ENCODE measurements around the gene TMPRSS7. TPM values are rescaled to one million over a fixed set of nuclear protein-coding genes. Genes with fewer than 3 reads are reported as not detected.

Gene TMPRSS7
- total and polyA plus RNA-seq, 7 donors = not detected

- Histone ChIP-seq H3K9me3 (no peaks in the 10 kb centered on the region), H3K27ac (no peak overlapping the region), H3K36me3 (ENCODE audit: insufficient read depth in 1 of 2, low read depth in 1 of 2) (no peaks in the 10 kb centered on the region), H3K4me1 (no peaks in the 10 kb centered on the region), H3K27me3 (ENCODE audit: insufficient read depth in 3 of 3, low read length in 2 of 3) (no peaks in the 10 kb centered on the region), H3K4me3 (no peak overlapping the region)
- intact Hi-C loops (cut with DNase I) = no loop called here
- DNase-seq (no peak), ATAC-seq (no peak)
- TF ChIP-seq CTCF (IDR thresholded peaks at IDR 0.05) = no peak
Measured at GRCh38 chr3:112017091-112017490, 17.4 kb upstream of the TMPRSS7 start.

GRCh38 chr3:112018712-112019111, 15.8 kb upstream of the TMPRSS7 start:
- ATAC-seq (no peak), DNase-seq (no peak)
- no peaks in the 10 kb centered on the region for H3K36me3 ChIP-seq (ENCODE audit: insufficient read depth in 1 of 2, low read depth in 1 of 2)
- H3K27ac ChIP-seq = no peak overlapping the region
- H3K4me1 ChIP-seq = no peaks in the 10 kb centered on the region
- no peak overlapping the region for H3K4me3 ChIP-seq
- no peak for TF ChIP-seq CTCF (IDR thresholded peaks at IDR 0.05)
- no peaks in the 10 kb centered on the region for H3K27me3 ChIP-seq (ENCODE audit: insufficient read depth in 3 of 3, low read length in 2 of 3)
- intact Hi-C loops (cut with DNase I) = no loop called here
- H3K9me3 ChIP-seq = no peaks in the 10 kb centered on the region
- 95 to 99% (median 97%) methylated on average over 4 of the region's 4 CpGs for WGBS, 3 donors

- Histone ChIP-seq H3K27ac (no peak overlapping the region), H3K9me3 (no peaks in the 10 kb centered on the region), H3K4me3 (no peak overlapping the region), H3K27me3 (ENCODE audit: insufficient read depth in 3 of 3, low read length in 2 of 3) (no peaks in the 10 kb centered on the region), H3K36me3 (ENCODE audit: insufficient read depth in 1 of 2, low read depth in 1 of 2) (no peaks in the 10 kb centered on the region), H3K4me1 (no peaks in the 10 kb centered on the region)
- DNase-seq = no peak
- WGBS, 3 donors = 69 to 82% (median 76%) methylated on average over 1 of the region's 1 CpG
- ATAC-seq = no peak
- intact Hi-C loops (cut with DNase I) = no loop called here
- no peak for TF ChIP-seq CTCF (IDR thresholded peaks at IDR 0.05)
Measured at GRCh38 chr3:112019716-112020115, 14.8 kb upstream of the TMPRSS7 start.

GRCh38 chr3:112020674-112021085, 13.9 kb upstream of the TMPRSS7 start:
- intact Hi-C loops (cut with DNase I) = no loop called here
- DNase-seq (no peak), ATAC-seq (no peak)
- no peaks in the 10 kb centered on the region for H3K36me3 ChIP-seq (ENCODE audit: insufficient read depth in 1 of 2, low read depth in 1 of 2)
- H3K4me3 ChIP-seq = no peak overlapping the region
- H3K4me1 ChIP-seq = no peaks in the 10 kb centered on the region
- TF ChIP-seq CTCF (IDR thresholded peaks at IDR 0.05) = no peak
- H3K27ac ChIP-seq = no peak overlapping the region
- no peaks in the 10 kb centered on the region for H3K27me3 ChIP-seq (ENCODE audit: insufficient read depth in 3 of 3, low read length in 2 of 3)
- no peaks in the 10 kb centered on the region for H3K9me3 ChIP-seq
- 87 to 97% (median 94%) methylated on average over 1 of the region's 1 CpG for WGBS, 3 donors

GRCh38 chr3:112027142-112027541, 7.4 kb upstream of the TMPRSS7 start:
- Histone ChIP-seq H3K9me3 (no peaks in the 10 kb centered on the region), H3K4me3 (no peak overlapping the region), H3K4me1 (no peaks in the 10 kb centered on the region), H3K27ac (no peak overlapping the region), H3K36me3 (ENCODE audit: insufficient read depth in 1 of 2, low read depth in 1 of 2) (no peaks in the 10 kb centered on the region), H3K27me3 (ENCODE audit: insufficient read depth in 3 of 3, low read length in 2 of 3) (no peaks in the 10 kb centered on the region)
- ATAC-seq (no peak), DNase-seq (no peak)
- intact Hi-C loops (cut with DNase I) = no loop called here
- TF ChIP-seq CTCF (IDR thresholded peaks at IDR 0.05) = no peak
- WGBS, 3 donors = 78 to 83% (median 82%) methylated on average over 4 of the region's 4 CpGs

All from psoas muscle (tissue), 8 donors.